ENCODE data around the gene HIGD1B.
"Not testable (repeated sequence)": the region's sequence is repeated elsewhere in the genome, so short reads cannot be mapped to it uniquely, and the experiment has no call there.

The HIGD1B gene

GRCh38 chr17:44808156-44808555 lies 39.5 kb upstream of the HIGD1B start:
- Histone ChIP-seq H3K9ac (ENCODE audit: low read length) (no peak overlapping the region), H3K4me1 (ENCODE audit: insufficient read depth, low read length, severe bottlenecking) (peaks cover 9% of the 10 kb centered on the region), H4K20me1 (ENCODE audit: insufficient read depth, low read length) (no peaks in the 10 kb centered on the region), H3K27ac (ENCODE audit: low read depth, low read length, poor library complexity, severe bottlenecking) (no peak overlapping the region), H3K9me3 (ENCODE audit: low read length) (no peaks in the 10 kb centered on the region), H3K79me2 (ENCODE audit: insufficient read depth, low read length) (peaks cover 3% of the 10 kb centered on the region; the same call in 1 of the 2 replicates), H3F3A (ENCODE audit: insufficient read depth, low read length) (no peaks in the 10 kb centered on the region), H3K27me3 (ENCODE audit: insufficient read depth, low read length) (no peaks in the 10 kb centered on the region), H3K4me3 (ENCODE audit: low read depth, low read length, poor library complexity, severe bottlenecking) (no peak overlapping the region), H2AFZ (ENCODE audit: low read length) (no peak overlapping the region), H3K9me2 (ENCODE audit: low read depth, low read length) (no peaks in the 10 kb centered on the region), H3K36me3 (ENCODE audit: insufficient read depth, low read length) (peaks cover 30% of the 10 kb centered on the region), H3K4me2 (ENCODE audit: low read length) (no peak overlapping the region)
- TF ChIP-seq EZH2 (IDR thresholded peaks at IDR 0.05; ENCODE audit: borderline replicate concordance, low read length) (no peak), CTCF (IDR thresholded peaks at IDR 0.05; ENCODE audit: low read length) (no peak)

- not testable (repeated sequence) for H3K4me3 ChIP-seq (ENCODE audit: low read depth, low read length, poor library complexity, severe bottlenecking); H3K9me2 ChIP-seq (ENCODE audit: low read depth, low read length); H4K20me1 ChIP-seq (ENCODE audit: insufficient read depth, low read length); H3K27me3 ChIP-seq (ENCODE audit: insufficient read depth, low read length); H3K9me3 ChIP-seq (ENCODE audit: low read length); H3K79me2 ChIP-seq (ENCODE audit: insufficient read depth, low read length); H3K27ac ChIP-seq (ENCODE audit: low read depth, low read length, poor library complexity, severe bottlenecking); H3K4me1 ChIP-seq (ENCODE audit: insufficient read depth, low read length, severe bottlenecking); H3F3A ChIP-seq (ENCODE audit: insufficient read depth, low read length); H3K4me2 ChIP-seq (ENCODE audit: low read length); H3K9ac ChIP-seq (ENCODE audit: low read length); H2AFZ ChIP-seq (ENCODE audit: low read length)
- peaks cover 26% of the 10 kb centered on the region for H3K36me3 ChIP-seq (ENCODE audit: insufficient read depth, low read length)
These were observed 38.9 kb upstream of the HIGD1B start for GRCh38 chr17:44808656-44809388.

- H3K27me3 ChIP-seq (ENCODE audit: insufficient read depth, low read length): no peaks in the 10 kb centered on the region
- no peak overlapping the region for H2AFZ ChIP-seq (ENCODE audit: low read length)
- TF ChIP-seq EZH2 (IDR thresholded peaks at IDR 0.05; ENCODE audit: borderline replicate concordance, low read length): no peak
- no peak for TF ChIP-seq CTCF (IDR thresholded peaks at IDR 0.05; ENCODE audit: low read length)
- no peaks in the 10 kb centered on the region for H3K9me3 ChIP-seq (ENCODE audit: low read length)
- H3K4me2 ChIP-seq (ENCODE audit: low read length): no peak overlapping the region
- H3K9me2 ChIP-seq (ENCODE audit: low read depth, low read length): no peaks in the 10 kb centered on the region
- peaks cover 21% of the 10 kb centered on the region for H3K79me2 ChIP-seq (ENCODE audit: insufficient read depth, low read length)
- no peak overlapping the region for H3K4me3 ChIP-seq (ENCODE audit: low read depth, low read length, poor library complexity, severe bottlenecking)
- H3K27ac ChIP-seq (ENCODE audit: low read depth, low read length, poor library complexity, severe bottlenecking): no peak overlapping the region
- no peaks in the 10 kb centered on the region for H3F3A ChIP-seq (ENCODE audit: insufficient read depth, low read length)
- peaks cover 9% of the 10 kb centered on the region for H3K4me1 ChIP-seq (ENCODE audit: insufficient read depth, low read length, severe bottlenecking)
- H3K36me3 ChIP-seq (ENCODE audit: insufficient read depth, low read length): 0 out of 2 replicates have a peak, but pooled peaks cover 3% of the 10 kb centered on the region
- H3K9ac ChIP-seq (ENCODE audit: low read length): no peak overlapping the region
- no peaks in the 10 kb centered on the region for H4K20me1 ChIP-seq (ENCODE audit: insufficient read depth, low read length)
These were observed 35.4 kb upstream of the HIGD1B start for GRCh38 chr17:44812263-44812662.

- Histone ChIP-seq H3K36me3 (ENCODE audit: insufficient read depth, low read length) (peaks cover 15% of the 10 kb centered on the region), H3K79me2 (ENCODE audit: insufficient read depth, low read length) (peaks cover 67% of the 10 kb centered on the region)
- H3K4me1 ChIP-seq (ENCODE audit: insufficient read depth, low read length, severe bottlenecking); H3K9me3 ChIP-seq (ENCODE audit: low read length); H3K9ac ChIP-seq (ENCODE audit: low read length); H3K9me2 ChIP-seq (ENCODE audit: low read depth, low read length); H2AFZ ChIP-seq (ENCODE audit: low read length); H3K27me3 ChIP-seq (ENCODE audit: insufficient read depth, low read length); H3K4me3 ChIP-seq (ENCODE audit: low read depth, low read length, poor library complexity, severe bottlenecking); H3K4me2 ChIP-seq (ENCODE audit: low read length); H3K27ac ChIP-seq (ENCODE audit: low read depth, low read length, poor library complexity, severe bottlenecking); H4K20me1 ChIP-seq (ENCODE audit: insufficient read depth, low read length); H3F3A ChIP-seq (ENCODE audit: insufficient read depth, low read length): not testable (repeated sequence)
These were observed 29.2 kb upstream of the HIGD1B start for GRCh38 chr17:44818508-44818907.

Data from OCI-LY1 (cell line).